Stimulated activated CD4-positive, alpha-beta T cell treated with anti-CD3 and anti-CD28 coated beads, TNF-alpha, amount 100 ng/mL, for 1 hour (primary cell): Measurements from ENCODE around the gene GALNT12.

Source experiments
- DNase-seq, 3 donors: peaks; one replicate each; pipeline ENCODE4 v3.0.0-alpha.2; 2020; ENCODE audit warnings: low read depth in 3 of 3, low spot score in 1 of 3

GALNT12 gene

DNA sequence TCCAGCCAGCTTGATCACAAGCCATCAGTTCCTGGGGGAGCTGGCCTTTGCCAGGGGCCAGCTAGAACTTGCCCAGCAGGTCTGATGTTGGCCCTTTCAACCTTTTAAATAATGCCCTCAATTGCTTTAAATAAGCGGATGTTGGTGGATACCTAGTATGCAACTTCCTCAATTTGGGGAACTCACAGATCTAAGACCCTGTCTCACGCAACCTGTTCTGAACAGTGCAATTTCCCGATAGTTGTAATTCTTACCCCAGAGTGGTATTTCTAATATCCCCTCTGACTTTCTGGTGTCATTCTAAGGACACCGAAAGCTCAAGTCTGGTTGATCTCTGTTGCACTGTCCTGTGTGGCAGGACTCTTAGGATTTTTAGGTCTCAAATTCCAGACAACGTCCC, 23.1 kb downstream of the GALNT12 start:
- no peak for DNase-seq

DNA sequence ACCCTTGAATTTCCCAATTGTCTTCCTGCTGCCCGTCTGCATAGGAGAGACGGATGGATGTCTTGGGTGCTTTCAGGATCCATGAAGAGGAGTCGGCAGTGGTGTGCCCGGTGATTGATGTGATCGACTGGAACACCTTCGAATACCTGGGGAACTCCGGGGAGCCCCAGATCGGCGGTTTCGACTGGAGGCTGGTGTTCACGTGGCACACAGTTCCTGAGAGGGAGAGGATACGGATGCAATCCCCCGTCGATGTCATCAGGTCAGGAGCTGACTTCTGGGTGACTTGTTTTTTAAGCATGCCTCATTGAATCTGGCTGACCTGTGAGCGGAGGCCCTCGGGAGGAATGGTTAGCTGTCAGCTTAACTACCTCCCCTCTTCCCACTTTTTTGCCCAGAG, 24.2 kb downstream of the GALNT12 start:
- DNase-seq, result no peak

DNA sequence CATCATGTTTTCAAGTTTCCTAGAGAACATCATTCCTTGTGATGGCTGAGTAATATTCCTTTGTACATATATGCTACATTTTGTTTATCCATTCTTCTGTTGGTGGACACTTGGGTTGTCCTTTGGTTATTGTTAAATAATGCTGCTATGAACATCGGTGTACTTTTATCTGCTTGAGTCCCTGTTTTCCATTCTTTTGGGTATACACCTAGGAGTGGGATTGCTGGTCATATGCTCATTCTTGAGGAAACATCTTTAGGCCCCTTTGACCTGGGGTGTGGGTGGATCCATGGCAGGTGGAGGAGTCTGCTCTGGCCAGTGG, 25.3 kb downstream of the GALNT12 start:
- DNase-seq, result no peak

- no peak for DNase-seq
Observed at GRCh38 chr9:98833090-98833956, 25.9 kb downstream of the GALNT12 start.

DNA sequence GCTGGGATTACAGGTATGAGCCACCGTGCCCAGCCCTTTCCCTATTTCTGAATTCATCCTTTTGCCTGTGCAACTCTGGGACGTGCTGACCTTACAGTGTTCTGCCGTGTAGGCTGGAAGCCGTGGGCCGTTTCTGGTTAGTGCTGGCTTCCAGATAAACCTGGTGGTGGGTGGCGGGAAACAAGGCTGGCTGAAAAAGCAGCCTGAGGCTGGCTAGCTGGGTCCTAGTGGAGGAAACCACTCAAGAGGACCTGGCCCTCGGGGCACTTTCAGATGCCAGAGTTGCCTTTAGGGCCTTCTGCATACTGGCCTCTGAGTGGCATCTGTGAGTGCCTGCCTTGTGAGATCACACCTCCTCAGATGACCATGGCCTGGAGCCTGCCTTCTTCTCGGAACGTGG, 26.9 kb downstream of the GALNT12 start:
- DNase-seq, result no peak

DNA sequence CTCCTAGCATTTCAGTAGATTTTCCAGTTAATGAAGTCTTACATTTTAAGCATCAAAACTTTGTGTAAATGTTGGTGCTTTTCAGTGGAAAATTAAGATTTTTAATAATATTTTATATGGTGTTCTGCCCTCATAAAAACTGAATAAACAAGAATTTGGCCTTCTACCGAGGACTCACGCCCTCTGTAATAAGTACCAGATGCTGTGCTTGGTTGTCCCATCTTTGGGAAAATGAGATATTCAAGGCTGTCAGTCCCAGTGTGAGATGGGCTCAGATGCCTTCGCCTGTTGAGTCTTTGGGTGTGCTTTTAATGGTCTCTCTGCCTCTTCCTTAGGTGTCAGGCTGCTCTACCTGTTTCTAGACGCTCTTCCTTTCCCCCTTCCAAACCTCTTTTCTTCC, 28.7 kb downstream of the GALNT12 start:
- no peak for DNase-seq

- DNase-seq, result no peak
Observed at GRCh38 chr9:98837516-98837915, 30.0 kb downstream of the GALNT12 start.

GRCh38 chr9:98838155-98838867, 30.8 kb downstream of the GALNT12 start:
- no peak for DNase-seq

GRCh38 chr9:98838868-98839565, 31.5 kb downstream of the GALNT12 start:
- no peak for DNase-seq

DNA sequence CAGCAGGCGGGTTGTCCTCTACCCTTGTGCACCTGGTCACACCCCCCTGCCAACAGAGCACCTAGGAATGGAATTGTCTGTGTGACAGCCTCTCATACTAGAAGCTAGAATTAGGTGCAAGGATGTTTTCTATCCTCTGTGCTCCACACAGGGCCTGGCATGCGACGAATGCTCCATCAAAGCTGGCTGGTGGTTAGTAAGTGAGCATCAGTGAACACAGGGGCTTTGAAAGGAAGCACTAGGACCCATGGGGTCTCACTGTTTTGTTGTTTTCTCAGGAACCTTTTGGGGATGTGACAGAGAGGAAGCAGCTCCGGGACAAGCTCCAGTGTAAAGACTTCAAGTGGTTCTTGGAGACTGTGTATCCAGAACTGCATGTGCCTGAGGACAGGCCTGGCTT, 32.3 kb downstream of the GALNT12 start:
- no peak for DNase-seq

DNA sequence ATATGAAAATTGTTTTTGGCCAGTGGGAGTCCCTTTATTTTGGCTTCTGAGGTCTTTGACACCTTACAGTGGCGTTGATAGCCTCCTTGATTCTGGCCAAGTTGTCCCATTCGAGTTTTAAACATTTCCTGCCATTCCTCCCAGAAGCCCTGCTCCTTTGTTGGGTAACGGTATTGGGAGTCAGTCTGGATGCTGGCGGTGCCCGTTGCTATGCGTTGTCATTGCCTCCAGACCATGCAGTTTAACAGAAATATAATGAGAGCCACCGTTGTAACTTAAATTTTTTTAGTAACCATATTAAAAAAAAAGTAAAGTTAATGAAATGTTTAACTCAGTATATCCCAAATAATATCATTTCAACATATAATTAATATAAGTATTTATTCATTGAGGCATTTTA, 35.0 kb downstream of the GALNT12 start:
- DNase-seq, result no peak

DNA sequence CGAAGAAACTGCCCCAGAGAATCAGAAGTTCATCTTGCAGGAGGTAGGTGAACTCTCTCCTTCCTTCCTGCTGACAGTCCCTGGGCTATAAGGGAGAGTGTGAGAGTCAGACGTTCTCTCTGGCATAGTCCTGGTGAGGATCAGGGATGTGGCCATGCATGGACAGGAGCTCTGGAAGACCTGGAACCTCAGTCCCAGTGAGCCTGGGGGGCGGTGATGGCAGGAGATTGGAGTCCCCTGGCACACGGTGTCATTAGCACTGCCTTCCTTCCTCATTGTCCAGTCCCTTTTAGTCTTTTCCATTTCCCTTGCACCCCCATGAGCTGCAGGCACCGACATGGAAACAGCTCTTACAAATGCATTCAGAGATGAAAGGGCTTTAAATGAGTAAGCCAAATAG, 38.6 kb downstream of the GALNT12 start:
- no peak for DNase-seq

DNA sequence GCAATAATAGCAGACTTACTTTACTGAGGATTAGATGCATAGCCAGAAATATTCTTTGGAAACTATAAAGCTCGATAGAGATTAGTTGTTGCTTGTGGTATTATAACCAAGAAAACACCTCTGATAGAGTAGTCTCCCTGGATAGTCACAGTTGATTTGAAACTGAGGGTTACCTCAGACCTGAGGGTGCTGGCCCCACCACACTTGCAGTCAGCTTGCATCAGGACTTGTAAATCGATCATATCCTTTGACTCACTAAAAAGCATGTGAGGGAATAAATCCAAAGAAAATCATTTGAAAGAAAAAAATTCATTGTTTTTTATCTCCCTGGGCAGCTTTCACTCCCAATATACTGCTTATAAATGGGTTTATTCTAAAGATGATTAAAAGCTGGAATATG, 39.4 kb downstream of the GALNT12 start:
- no peak for DNase-seq

GRCh38 chr9:98848450-98849149, 41.1 kb downstream of the GALNT12 start:
- DNase-seq, result peak; percentile 17 to 68 (median 41)

DNA sequence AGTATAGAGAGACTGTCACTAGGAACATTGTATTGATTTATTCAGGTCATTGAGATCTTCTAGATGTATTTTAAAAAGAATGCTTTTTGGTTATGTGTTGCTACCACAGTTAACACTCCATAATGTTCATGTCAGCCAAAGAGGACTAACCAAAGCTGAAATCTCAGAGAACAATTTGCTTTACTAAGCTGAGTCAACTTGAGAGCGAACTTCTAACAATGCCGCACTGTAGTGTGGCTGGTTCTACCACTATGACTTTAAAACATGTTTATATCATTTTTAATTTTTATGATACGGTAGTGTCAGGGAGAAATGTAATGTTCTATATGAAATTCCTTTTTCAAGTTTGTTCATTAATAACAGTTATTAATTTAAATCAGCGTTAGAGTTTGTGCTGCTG, 42.1 kb downstream of the GALNT12 start:
- no peak for DNase-seq

GRCh38 chr9:98850851-98851729, 43.6 kb downstream of the GALNT12 start:
- no peak for DNase-seq

DNA sequence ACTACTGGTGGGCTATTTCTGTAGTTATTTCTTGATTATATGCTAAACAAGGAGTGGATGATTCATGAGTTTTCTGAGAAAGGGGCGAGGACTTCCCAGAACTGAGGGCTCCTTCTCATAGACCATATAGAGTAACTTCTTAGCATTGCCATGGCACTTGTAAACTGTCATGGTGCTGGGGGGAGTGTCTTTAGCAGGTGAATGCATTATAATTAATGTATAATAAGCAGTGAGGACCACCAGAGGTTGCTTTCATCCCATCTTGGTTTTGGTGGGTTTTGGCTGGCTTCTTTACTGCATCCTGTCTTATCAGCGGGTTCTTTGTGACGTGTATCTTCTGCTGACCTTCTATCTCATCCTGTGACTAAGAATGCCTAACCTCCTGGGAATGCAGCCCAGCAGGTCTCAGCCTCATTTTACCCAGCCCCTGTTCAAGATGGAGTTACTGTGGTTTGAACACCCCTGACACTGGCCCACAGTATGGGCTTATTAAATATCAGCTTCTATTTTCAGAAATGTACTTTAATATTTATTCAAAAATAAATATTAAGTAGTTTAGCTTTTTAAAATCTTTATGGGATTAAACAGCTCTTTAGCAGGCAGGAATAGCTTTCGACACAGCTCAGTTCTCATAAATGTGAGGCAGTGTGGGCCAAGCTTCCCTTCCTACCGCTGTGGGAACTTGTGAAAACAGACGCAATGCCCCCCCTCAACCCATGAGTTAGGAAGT, 44.4 kb downstream of the GALNT12 start:
- DNase-seq, result no peak

DNA sequence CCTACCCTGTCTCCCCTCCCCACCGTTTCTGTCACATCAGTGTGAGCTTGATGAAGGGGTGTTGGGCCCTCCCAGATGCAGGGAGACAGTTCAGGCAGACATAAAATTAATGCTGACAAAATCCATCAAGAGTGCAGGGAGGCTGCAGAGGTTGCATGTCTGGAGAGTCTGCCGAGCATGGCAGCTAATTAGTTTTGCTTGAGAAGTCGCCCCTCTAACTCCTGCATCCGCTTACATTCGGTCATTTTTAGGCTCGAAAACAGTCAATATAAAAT, 44.9 kb downstream of the GALNT12 start:
- no peak for DNase-seq

DNA sequence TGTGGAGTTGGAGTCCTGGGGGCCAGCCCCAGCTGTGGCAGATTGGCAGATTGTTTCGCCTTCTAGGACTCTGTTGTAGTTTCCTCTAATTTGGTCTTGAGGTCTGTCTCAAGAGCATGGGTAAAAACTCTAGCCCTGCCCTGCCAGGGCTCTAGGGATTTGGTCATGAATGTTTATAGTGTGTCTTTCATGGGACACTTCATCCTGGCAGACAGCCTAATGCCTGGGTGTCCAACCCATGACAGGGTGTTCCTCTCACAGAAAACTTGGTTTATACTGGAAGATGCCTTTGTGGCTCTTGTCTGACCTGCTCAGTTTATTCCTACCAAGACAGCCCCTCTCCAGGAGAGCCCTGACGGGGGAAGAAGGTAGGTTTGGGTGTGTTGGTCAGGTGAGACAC, 45.5 kb downstream of the GALNT12 start:
- DNase-seq, result no peak

GRCh38 chr9:98854266-98854665, 46.8 kb downstream of the GALNT12 start:
- no peak for DNase-seq
